ENCODE results near the gene ERCC3. TPM values are rescaled to one million over a fixed set of nuclear protein-coding genes. Genes with fewer than 3 reads are reported as not detected.

ERCC3 gene
- total RNA-seq, 1 donor from 2014 or later: 68.9 TPM

DNA sequence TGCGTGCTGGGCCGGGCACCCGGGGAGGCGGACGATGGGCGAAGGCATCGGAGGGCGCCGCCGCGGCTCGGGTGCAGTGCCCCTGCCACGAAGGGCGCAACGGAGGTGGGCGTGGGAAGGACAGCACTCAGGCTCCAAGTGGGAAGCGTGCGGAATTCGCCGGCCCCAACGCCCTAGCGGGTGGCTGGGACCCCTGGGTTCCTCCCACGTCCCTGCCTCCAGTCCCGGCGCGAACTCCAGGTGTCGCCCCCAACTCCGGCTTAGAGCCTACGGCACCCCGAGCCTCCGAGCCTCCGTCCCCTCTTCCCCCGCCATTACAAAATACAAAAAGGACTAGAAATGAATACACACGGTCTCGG, 75.2 kb downstream of the ERCC3 start:
- no peak for DNase-seq (ENCODE audit: low spot score)
- peaks cover 16% of the 10 kb centered on the region for H3K4me1 Mint-ChIP-seq
- peaks cover 2% of the 10 kb centered on the region for H3K9me3 Mint-ChIP-seq
- Histone ChIP-seq H3K36me3 (no peaks in the 10 kb centered on the region), H3K9me3 (ENCODE audit: low read depth) (no peaks in the 10 kb centered on the region), H3K79me2 (ENCODE audit: low read depth) (peaks cover 49% of the 10 kb centered on the region), H3K27ac (no peak overlapping the region), H4K20me1 (ENCODE audit: low read depth) (no peaks in the 10 kb centered on the region), H3K9ac (peak overlapping the region; percentile 60), H3K4me1 (peaks cover 15% of the 10 kb centered on the region), H3F3A (ENCODE audit: low read depth) (peaks cover 15% of the 10 kb centered on the region), H3K27me3 (peaks cover 14% of the 10 kb centered on the region), H2AFZ (replicated peaks) (peak overlapping the region; percentile 93), H3K4me2 (peak overlapping the region; percentile 88), H3K4me3 (peak overlapping the region; percentile 100)
- TF ChIP-seq, protein P1, sequence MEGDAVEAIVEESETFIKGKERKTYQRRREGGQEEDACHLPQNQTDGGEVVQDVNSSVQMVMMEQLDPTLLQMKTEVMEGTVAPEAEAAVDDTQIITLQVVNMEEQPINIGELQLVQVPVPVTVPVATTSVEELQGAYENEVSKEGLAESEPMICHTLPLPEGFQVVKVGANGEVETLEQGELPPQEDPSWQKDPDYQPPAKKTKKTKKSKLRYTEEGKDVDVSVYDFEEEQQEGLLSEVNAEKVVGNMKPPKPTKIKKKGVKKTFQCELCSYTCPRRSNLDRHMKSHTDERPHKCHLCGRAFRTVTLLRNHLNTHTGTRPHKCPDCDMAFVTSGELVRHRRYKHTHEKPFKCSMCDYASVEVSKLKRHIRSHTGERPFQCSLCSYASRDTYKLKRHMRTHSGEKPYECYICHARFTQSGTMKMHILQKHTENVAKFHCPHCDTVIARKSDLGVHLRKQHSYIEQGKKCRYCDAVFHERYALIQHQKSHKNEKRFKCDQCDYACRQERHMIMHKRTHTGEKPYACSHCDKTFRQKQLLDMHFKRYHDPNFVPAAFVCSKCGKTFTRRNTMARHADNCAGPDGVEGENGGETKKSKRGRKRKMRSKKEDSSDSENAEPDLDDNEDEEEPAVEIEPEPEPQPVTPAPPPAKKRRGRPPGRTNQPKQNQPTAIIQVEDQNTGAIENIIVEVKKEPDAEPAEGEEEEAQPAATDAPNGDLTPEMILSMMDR (IDR thresholded peaks at IDR 0.05): no peak
- TF ChIP-seq EZH2 (IDR thresholded peaks at IDR 0.05): no peak
- H3K36me3 Mint-ChIP-seq: no peaks in the 10 kb centered on the region
- H3K27me3 Mint-ChIP-seq (ENCODE audit: insufficient read depth, low read depth): peaks cover 9% of the 10 kb centered on the region
- peak overlapping the region; percentile 89 for H3K4me3 Mint-ChIP-seq
- no peak overlapping the region for H3K27ac Mint-ChIP-seq

DNA sequence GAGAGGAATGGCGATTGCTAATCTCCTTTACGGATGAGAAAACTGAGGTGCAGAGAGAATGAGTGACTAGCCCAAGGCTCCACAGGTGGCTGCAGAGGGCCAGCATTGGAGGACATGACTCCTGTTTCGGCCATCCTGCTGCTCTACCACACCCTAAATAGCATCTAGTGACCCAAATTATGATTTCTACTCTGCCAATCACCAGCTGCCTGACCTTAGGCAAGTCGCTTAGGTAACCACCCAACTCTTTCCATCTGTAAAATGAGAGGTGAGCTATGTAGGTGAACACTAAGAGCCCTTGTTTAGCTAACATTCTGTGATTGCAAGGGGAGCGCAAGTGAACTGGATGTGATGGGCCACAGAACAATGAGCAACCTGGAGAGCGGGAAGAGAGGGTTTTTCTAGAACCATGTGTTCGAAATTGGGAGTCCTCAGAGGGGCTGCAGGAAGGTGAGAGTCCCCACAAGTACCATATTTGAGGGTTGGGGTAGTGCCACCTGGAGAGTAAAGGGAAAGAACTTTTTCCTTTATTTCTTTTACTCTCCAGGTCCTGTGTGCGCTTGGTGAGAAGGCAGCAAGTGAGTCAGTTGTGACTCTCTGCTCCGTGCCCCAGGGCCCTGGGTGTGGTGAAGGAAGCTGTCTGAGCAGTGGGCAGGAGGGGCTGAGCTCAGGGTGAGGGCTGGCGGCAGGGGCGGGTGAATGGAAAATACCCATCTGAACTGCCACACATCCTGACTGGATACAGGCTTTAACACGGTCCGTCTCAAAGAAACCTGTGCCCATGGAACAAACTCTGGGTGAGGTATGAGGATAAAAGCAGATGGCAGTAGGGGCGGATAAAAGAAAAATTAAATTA, 76.2 kb downstream of the ERCC3 start:
- Mint-ChIP-seq H3K4me1 (peaks cover 16% of the 10 kb centered on the region), H3K9me3 (peaks cover 9% of the 10 kb centered on the region), H3K36me3 (no peaks in the 10 kb centered on the region), H3K27me3 (ENCODE audit: insufficient read depth, low read depth) (peaks cover 9% of the 10 kb centered on the region), H3K4me3 (peak overlapping the region; percentile 89), H3K27ac (no peak overlapping the region)
- Histone ChIP-seq H3K36me3 (no peaks in the 10 kb centered on the region), H3K4me3 (peak overlapping the region; percentile 100), H2AFZ (replicated peaks) (no peak overlapping the region), H3K4me1 (peaks cover 8% of the 10 kb centered on the region), H4K20me1 (ENCODE audit: low read depth) (no peaks in the 10 kb centered on the region), H3K4me2 (peak overlapping the region; percentile 88), H3K9ac (no peak overlapping the region), H3F3A (ENCODE audit: low read depth) (peaks cover 15% of the 10 kb centered on the region), H3K27ac (no peak overlapping the region), H3K27me3 (peaks cover 14% of the 10 kb centered on the region), H3K79me2 (ENCODE audit: low read depth) (peaks cover 56% of the 10 kb centered on the region), H3K9me3 (ENCODE audit: low read depth) (no peaks in the 10 kb centered on the region)
- no peak for DNase-seq (ENCODE audit: low spot score)
- TF ChIP-seq, protein P1 (IDR thresholded peaks at IDR 0.05): no peak
- TF ChIP-seq EZH2phosphoT487 (IDR thresholded peaks at IDR 0.05): no peak
- TF ChIP-seq EZH2 (IDR thresholded peaks at IDR 0.05): no peak

DNA sequence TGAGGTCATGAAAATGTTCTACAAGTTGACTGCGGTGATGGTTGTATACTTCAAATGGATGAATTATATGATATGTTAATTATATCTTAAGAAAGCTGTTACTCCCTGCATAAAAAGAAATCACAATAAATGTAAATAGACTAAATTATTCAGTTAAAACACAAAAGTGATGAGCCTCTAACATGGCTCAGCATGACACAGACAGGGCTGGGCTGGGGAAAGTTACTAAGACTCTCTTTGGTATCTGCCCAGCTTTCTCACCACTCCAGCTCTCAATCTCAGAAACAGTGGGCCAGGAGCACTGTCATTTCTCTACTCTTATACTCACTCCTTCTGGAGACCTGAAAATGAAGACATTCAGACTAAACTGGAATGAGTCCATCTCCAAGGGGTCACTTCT, 77.4 kb downstream of the ERCC3 start:
- H3K4me1 Mint-ChIP-seq: peaks cover 16% of the 10 kb centered on the region
- Histone ChIP-seq H4K20me1 (ENCODE audit: low read depth) (no peaks in the 10 kb centered on the region), H3F3A (ENCODE audit: low read depth) (peaks cover 16% of the 10 kb centered on the region), H3K9me3 (ENCODE audit: low read depth) (peaks cover 3% of the 10 kb centered on the region), H3K79me2 (ENCODE audit: low read depth) (peaks cover 63% of the 10 kb centered on the region), H3K27ac (no peak overlapping the region), H3K27me3 (peaks cover 14% of the 10 kb centered on the region), H3K36me3 (no peaks in the 10 kb centered on the region), H3K4me3 (no peak overlapping the region), H2AFZ (replicated peaks) (no peak overlapping the region), H3K4me1 (peaks cover 8% of the 10 kb centered on the region), H3K4me2 (no peak overlapping the region), H3K9ac (no peak overlapping the region)
- H3K4me3 Mint-ChIP-seq: no peak overlapping the region
- TF ChIP-seq EZH2 (IDR thresholded peaks at IDR 0.05) (no peak), EZH2phosphoT487 (IDR thresholded peaks at IDR 0.05) (no peak)
- TF ChIP-seq, protein P1 (IDR thresholded peaks at IDR 0.05): no peak
- DNase-seq (ENCODE audit: low spot score): no peak
- H3K36me3 Mint-ChIP-seq: no peaks in the 10 kb centered on the region
- H3K9me3 Mint-ChIP-seq: peaks cover 9% of the 10 kb centered on the region
- peaks cover 9% of the 10 kb centered on the region for H3K27me3 Mint-ChIP-seq (ENCODE audit: insufficient read depth, low read depth)
- no peak overlapping the region for H3K27ac Mint-ChIP-seq
